Glomerular endothelial cell (primary cell): ENCODE data around the gene TFEB. TPM values are rescaled to one million over a fixed set of nuclear protein-coding genes. Genes with fewer than 3 reads are reported as not detected.

Source experiments
- DNase-seq: peaks from one replicate; pipeline ENCODE4 v3.0.0-alpha.2; 2011; ENCODE audit warnings: low read depth, low spot score; ENCODE audit errors: extremely low read depth
- total RNA-seq: library from RNA; depleted of rRNA; stranded (reverse); fragments of >200 nt; gene quantifications from 2 replicates; pipeline ENCODE4 v1.2.3, GENCODE V29; 2015

The TFEB gene
- total RNA-seq, 1 donor from 2014 or later, result 4.4 TPM

DNA sequence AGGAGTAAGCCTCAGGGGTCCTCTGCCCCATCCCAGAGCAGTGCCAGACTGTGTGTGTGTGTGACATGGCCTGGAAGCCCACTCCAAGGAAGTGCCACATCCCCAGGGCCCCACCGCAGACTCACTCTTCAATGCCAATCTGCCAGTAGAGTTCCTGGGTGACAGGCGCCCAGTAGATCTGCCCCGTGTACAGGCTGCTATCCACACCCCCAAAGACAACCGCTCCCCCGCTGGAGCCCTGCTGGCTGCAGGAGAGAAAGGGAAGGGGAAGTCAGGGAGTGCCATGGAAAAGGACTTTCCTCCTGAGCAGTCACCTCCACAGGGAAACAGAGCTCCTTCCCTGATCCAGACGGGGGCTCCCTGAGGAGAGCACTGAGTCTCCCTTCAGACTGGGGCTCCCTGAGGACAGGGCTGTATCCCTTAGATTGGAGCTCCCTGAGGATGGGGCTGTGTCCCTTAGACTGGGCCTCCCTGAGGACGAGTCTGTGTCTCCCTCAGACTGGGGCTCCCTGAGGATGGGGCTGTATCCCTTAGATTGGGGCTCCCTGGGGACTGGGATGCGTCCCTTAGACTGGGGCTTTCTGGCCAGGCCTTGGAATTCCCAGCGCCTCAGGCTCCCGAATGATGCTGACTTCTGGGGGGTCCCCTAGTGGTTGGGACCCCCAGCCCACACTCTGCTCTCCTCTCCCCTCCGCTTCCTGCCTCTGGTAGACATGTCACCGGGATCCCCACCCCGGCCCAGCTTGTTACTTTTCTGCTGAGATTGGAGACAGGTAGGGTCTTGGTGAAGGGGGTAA, 5.2 kb upstream of the TFEB start:
- no peak for DNase-seq

DNA sequence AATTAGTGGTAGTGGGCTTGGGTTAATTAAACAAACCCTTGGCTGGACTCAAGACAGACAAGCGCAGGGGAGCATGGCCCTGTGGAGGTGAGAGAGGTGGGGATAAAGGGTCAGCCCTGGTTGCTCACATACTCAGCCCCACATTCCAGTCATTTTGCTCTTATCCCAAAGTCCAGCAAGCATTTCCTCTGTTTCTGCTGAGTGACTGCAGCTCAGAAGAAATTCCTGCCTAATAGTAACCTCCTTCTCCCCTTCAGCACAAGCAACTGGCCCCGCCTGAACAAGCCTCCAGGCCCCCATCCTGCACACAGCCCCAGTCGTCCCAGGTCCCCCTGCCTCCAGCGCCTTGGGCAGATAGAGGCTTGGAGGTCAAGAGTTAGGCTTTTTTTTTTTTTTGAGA, 3.6 kb upstream of the TFEB start:
- no peak for DNase-seq

- DNase-seq, result no peak
These were observed 2.3 kb upstream of the TFEB start for GRCh38 chr6:41737591-41738130.

GRCh38 chr6:41736800-41737555, 1.6 kb upstream of the TFEB start:
- DNase-seq, result no peak

- no peak for DNase-seq
These were observed 852 bp upstream of the TFEB start for GRCh38 chr6:41736186-41736733.

GRCh38 chr6:41734666-41735426, 562 bp downstream of the TFEB start:
- DNase-seq, result no peak

DNA sequence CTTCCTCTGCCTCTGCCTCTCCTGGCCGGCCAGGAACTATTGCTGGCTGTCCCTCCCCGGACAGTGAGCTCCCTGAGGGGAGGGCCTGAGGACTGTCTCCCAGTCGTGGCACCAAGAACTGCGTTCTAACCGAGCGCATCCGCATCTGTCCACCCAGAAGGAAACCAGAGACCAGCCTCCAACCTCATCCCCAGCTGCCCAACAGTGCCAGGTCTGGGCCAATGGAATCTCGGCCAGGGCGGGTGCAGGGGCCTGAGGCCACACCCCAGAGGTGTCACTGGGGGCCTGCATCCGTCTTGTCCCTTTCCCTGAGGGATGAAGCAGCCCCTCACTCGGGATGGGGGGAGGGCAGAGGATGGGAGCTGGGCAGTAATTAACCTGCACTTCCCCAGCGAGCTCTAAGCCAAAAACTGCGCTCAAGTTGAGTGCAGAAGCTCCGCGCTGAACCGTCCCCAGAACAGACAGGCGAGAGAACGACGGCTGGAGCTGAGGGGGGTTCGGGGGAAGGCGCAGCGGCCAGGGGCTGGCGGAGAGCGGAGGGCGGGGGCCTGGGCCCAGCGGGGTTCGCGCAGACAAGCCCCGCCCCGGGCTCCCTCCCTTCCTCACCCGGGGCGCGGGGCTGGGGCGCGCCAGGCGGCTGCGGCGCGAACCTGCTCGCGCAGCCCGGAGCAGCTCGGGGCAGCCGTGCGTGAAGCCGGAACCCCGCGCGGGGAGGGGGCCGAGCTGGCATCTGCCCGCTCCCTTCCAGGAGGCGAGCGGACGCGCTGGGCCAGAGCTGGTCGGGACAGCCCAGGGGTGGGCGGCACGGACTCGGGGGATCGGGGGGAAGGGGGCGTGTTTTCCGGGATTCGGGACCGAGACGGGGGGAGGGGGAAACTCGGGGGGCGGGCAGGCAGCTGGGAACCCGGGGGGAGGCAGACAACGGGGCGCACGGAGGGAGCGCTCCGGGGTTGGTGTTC, 1.4 kb downstream of the TFEB start:
- no peak for DNase-seq

GRCh38 chr6:41733360-41733706, 2.1 kb downstream of the TFEB start:
- DNase-seq, result no peak

GRCh38 chr6:41732591-41733359, 2.6 kb downstream of the TFEB start:
- no peak for DNase-seq

- no peak for DNase-seq
These were observed 3.3 kb downstream of the TFEB start for GRCh38 chr6:41732149-41732548.

DNA sequence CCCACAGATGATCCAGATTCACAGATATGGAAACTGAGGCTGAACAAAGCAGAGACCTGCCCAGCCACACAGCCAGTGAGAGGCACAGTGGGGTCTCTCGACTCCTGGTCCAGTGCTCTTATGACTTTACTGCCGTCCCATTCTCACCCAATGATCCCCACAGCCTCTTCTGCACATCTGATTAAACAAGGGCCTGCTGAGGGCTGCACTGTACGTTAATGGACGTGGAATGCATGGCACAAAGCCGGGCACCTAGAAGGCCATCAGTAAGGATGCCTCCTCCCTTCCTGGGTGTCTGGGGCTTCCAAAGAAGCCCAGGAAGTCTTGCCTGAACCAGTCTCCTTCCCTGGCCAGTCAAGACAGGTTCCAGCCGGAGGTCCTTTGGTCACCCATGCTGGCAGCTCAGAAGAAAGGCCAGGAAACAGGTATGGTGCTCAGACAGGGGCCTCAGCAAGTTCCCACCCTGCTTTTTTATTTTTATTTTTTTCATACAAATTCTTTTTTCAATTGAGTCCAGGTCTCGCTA, 3.8 kb downstream of the TFEB start:
- no peak for DNase-seq

DNA sequence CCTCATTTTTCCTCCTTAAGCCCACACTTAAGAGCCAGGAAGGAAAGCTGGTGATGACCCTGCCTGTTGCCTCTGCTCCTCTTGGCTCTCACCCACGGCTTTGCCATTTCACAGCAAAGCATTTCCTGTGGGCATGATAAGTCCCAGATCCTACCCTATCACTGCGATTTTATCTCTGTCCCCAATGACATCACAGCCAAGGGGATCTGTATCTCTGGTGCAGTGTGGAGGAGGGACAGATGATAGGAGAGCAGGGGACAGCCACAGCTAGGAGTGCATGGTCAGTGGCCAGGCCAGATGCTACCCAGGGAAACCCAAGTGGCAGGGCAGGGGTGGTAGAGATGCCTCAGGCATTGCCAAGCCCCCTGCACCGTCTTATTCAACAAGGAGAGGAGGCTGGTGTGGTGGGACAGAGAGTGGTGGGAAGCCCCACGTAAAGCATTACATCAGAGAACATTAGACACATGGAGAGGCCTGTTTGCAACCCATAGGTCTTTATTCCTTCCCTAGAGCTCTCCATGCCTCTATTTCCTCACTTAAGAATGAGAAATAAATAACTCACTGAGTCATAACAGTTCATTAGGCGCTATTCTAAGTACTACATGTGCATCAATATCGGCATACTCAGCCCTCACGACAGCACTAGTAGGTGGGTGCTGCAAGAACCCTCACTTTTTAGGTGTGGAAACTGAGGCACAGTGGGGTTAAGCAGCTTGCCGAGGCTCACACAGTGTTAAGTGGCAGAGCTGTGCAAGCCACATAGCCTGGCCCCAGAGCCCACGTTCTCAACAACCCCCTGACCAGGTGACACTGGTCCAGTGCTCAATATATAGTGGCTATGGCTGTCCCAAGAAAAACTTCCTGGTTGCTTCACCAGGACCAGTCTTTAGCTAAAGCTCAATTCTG, 4.6 kb downstream of the TFEB start:
- no peak for DNase-seq

- no peak for DNase-seq
These were observed 5.8 kb downstream of the TFEB start for GRCh38 chr6:41729624-41730023.

GRCh38 chr6:41728954-41729353, 6.5 kb downstream of the TFEB start:
- no peak for DNase-seq

DNA sequence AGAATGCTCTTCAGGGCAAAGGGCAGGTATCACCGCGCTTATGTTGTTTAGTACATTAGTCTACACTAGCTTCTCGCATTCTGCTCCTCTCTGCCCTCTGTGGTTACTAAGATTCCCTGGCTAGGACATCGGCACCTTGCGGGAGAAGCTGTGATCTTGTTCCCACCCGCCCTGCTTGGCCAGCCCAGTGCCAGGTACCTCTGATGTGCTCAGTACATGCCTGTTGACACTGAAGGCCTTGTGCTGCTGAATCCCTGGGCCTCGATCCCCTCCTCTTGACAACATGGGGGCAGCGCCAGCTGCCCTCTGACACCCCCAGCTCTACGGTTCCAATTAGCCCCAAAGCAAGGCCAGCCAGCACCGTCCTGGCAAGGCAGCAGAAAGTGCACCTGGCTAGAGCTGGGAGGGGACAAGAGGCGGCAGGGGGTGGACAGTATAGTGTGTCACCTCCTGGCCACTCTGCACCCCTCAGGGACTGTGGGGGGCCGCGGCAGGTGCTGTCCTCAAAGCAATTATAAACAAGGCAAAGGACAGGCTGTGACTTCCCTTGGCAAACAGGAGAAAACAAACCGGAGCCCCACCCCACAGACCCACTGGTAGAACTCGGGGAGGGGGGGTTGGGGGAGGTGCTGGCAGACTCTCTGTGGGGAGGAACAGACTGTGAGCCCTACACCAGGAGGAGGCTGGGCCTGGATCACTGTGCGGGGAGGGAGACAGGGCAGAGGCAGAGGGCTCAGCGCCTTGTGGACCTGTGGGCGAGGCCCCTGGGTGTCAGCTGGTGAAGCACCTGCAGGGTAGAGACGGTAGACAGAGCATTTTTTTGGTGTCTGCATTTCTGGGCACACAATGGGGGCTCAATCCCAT, 7.1 kb downstream of the TFEB start:
- DNase-seq, result no peak

- DNase-seq, result no peak
These were observed 7.7 kb downstream of the TFEB start for GRCh38 chr6:41727705-41728072.

DNA sequence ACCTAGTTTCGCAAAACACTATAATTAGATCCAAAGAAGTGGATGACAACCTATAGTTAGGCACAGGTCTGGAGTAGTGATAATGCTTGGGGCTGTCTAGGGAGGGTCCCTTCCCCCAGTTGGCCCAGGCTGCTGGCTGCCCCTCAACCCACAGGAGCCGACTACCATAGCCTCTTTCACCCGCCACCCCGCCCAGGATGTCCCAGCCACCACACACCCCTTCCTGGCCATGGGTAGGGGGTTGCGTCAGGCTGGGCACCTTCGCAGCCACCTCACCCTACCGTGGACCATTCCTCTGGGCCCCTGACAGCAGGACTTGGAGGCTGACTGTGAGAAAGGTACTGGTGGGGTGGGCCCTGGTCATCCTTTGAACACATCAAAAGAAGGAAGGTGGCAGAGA, 8.5 kb downstream of the TFEB start:
- no peak for DNase-seq
